Measurements from ENCODE around the gene UBE2G2.

The UBE2G2 gene

DNA sequence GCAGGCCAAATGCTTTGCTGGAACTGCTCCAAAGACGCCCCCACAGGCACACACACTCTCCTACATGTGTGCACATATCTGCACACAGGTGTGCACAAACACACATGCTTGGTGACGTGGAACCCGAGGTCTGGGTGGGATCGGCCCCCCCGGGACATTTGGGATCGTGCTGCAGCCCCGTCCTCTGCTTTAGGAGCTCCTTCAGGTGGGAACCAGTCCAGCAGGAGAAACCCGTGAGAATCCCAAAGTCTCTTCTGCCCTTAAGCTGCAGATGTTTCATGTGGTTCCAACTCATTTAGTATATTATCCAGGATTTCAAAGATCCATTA lies 38.6 kb downstream of the UBE2G2 start:
- ATAC-seq (ENCODE audit: low read depth) (no peak), DNase-seq (ENCODE audit: low spot score in 2 of 2) (no peak)
- Mint-ChIP-seq H3K4me1 (peaks cover 11% of the 10 kb centered on the region), H3K27ac (no peak overlapping the region), H3K27me3 (no peaks in the 10 kb centered on the region), H3K36me3 (no peaks in the 10 kb centered on the region), H3K4me3 (no peak overlapping the region), H3K9me3 (no peaks in the 10 kb centered on the region)

DNA sequence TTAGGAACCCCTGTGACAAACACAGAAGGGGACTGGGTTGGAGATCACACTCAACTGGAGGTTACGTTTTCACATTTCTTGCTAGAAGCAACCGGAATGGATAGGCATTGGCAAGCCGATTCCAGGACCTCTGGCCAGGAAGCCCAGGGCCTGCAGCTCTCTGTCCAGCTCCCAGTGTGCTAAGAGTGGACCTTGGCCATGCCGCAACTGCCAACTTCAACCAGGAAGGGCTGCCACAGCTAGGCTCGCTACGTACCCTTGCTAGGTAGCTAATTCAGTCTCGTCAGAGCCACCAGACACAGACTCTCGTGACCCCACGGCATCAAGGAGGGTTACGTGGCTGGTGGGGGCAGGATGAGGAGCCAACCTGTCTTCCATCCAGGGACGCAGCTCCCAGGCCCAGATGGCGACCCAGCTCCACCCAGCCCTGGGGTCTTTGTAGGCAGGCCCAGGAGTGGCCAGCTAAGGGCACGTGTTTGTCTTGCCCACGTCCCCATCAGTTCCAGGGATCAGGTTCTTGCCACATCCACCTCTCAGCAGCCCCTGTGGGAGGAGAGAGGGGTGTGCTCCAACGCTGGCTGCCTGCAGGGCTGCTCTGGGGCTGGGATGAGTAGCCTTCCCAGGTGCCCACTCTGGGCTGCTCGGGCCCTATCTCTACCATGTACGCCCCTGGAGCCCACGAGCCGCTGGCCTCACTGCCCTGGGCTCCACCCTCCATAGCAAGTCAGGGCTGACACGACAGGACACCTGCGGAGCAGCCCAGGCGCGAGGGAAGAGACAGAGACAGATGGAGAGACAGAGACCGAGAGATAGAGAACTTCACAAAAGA lies 39.2 kb downstream of the UBE2G2 start:
- DNase-seq (ENCODE audit: low spot score in 2 of 2): no peak
- Mint-ChIP-seq H3K36me3 (no peaks in the 10 kb centered on the region), H3K9me3 (no peaks in the 10 kb centered on the region), H3K4me3 (no peak overlapping the region), H3K27me3 (no peaks in the 10 kb centered on the region), H3K27ac (no peak overlapping the region), H3K4me1 (peaks cover 11% of the 10 kb centered on the region)
- ATAC-seq (ENCODE audit: low read depth): no peak

DNA sequence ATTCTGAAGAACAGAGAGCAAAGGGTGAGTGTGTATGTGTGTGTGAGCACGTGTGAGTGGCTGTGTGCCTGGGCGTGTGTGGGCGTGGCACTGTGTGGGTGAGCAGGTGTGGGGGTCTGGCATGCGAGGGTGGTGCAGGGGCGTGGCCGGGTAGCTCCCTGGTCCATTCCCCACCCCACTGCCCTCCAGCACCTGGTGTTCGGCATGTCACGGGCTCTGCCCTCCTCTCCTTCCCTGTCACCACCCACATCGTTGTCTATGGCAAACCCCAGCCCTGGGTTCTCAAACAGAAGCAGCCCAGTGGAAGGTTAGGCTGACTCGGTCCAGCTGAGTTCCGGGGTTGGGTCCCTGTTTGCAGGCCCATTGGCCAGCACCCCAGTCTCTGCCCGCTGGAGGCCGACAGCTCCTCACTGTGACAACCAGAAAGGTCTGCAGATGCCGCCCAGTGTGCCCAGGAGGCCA lies 39.8 kb downstream of the UBE2G2 start:
- no peaks in the 10 kb centered on the region for H3K9me3 Mint-ChIP-seq
- no peak overlapping the region for H3K27ac Mint-ChIP-seq

DNA sequence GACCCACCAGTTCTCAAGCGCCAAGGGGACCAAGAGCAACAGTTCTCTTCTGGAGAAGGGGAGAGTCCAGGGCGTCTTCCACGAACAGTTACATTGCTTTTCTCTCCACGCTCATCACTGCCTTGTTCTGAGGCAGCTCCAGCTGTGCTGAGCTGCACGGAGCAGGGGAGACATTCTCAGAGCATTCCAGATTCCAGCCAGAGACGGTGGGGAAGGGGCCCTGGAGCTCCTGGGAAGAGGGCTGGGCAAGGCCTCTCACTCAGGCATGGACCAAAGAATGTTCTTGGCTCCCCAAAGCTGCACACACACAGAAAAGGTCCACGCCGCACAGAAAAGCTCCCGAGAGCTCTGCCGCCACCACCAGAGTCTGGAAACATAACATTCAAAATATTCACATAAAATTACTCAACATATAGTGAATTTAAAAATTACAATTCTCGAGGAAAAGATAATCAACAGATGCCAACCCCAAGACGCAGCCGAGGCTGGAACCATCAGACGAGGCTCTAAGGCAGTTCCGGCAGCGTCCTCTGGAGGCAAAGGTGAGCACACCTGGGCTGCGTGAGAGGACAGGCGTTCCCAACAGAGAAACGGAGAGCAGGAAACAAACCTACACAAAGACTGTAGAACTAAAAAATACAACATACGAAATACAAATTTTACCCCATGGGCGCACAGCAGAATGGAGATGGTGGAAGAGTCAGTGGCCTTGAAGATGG lies 40.5 kb downstream of the UBE2G2 start:
- H3K4me3 Mint-ChIP-seq: no peak overlapping the region
- H3K36me3 Mint-ChIP-seq: no peaks in the 10 kb centered on the region
- no peaks in the 10 kb centered on the region for H3K9me3 Mint-ChIP-seq
- peak; percentile 44 for ATAC-seq (ENCODE audit: low read depth)
- no peaks in the 10 kb centered on the region for H3K27me3 Mint-ChIP-seq
- H3K4me1 Mint-ChIP-seq: peaks cover 11% of the 10 kb centered on the region
- H3K27ac Mint-ChIP-seq: no peak overlapping the region
- DNase-seq (ENCODE audit: low spot score in 2 of 2): no peak

More for the DNA sequence above, 39.8 kb downstream of the UBE2G2 start:
- Mint-ChIP-seq H3K36me3 (no peaks in the 10 kb centered on the region), H3K4me3 (no peak overlapping the region), H3K4me1 (peaks cover 11% of the 10 kb centered on the region), H3K27me3 (no peaks in the 10 kb centered on the region)
- no peak for DNase-seq (ENCODE audit: low spot score in 2 of 2)
- ATAC-seq (ENCODE audit: low read depth): no peak

DNA sequence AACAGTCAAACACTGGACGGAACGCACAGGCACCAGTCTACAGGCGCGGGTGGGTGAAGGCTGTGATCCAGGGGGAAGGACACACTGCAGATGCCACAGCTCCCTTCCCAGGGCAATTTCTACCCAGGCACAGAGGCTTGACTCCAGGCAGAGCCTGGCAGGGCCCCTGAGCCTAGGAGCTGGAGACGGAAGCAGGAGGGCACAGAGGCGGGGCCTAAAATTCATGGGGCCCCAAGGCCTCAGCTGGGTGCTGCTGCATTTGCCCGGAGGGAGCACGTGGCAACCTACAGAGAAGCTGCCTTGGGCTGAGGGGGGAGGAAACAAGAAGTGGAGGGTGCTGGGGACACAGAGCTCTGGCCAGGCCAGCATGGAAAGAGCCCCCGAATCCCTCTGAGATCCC lies 41.2 kb downstream of the UBE2G2 start:
- no peak overlapping the region for H3K4me3 Mint-ChIP-seq
- no peaks in the 10 kb centered on the region for H3K9me3 Mint-ChIP-seq
- ATAC-seq (ENCODE audit: low read depth): no peak
- no peak overlapping the region for H3K27ac Mint-ChIP-seq
- no peaks in the 10 kb centered on the region for H3K27me3 Mint-ChIP-seq
- peaks cover 5% of the 10 kb centered on the region for H3K4me1 Mint-ChIP-seq
- DNase-seq (ENCODE audit: low spot score in 2 of 2): no peak
- H3K36me3 Mint-ChIP-seq: no peaks in the 10 kb centered on the region

DNA sequence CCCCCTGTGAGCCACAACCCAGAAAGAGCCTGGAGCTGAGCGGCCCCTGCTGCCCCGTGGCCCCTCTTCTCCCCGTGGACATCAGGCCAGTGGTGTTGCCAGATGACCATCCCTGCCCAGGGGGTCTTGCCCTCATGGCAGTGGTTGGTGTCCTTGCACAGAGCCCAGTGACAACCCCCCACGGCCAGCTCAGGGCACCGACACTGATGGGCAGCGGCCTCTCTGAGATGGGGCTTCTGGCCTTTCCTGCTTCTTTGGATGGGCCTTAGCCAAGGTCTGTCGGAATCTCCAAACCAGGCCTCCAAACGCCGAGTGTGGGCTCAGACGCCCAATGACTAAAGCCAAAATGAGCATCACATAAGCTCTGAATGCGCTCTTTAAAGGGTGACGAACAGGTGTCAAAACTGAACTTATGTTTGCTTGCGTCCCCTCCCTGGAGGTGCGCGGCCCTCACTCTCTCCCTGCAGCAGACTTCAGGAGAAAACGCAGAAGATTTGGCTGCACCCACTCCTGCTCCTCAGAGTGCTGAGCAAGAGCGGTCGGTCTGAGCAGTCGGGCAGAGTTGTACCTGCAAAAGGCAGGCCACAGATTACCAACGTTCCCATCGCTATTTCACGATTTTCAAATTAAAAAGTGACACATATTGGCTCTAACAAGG lies 41.9 kb downstream of the UBE2G2 start:
- peaks cover 10% of the 10 kb centered on the region for H3K4me1 Mint-ChIP-seq
- no peak overlapping the region for H3K27ac Mint-ChIP-seq
- no peaks in the 10 kb centered on the region for H3K36me3 Mint-ChIP-seq
- DNase-seq (ENCODE audit: low spot score in 2 of 2) (no peak), ATAC-seq (ENCODE audit: low read depth) (no peak)
- H3K4me3 Mint-ChIP-seq: no peak overlapping the region
- H3K27me3 Mint-ChIP-seq: no peaks in the 10 kb centered on the region
- H3K9me3 Mint-ChIP-seq: no peaks in the 10 kb centered on the region

DNA sequence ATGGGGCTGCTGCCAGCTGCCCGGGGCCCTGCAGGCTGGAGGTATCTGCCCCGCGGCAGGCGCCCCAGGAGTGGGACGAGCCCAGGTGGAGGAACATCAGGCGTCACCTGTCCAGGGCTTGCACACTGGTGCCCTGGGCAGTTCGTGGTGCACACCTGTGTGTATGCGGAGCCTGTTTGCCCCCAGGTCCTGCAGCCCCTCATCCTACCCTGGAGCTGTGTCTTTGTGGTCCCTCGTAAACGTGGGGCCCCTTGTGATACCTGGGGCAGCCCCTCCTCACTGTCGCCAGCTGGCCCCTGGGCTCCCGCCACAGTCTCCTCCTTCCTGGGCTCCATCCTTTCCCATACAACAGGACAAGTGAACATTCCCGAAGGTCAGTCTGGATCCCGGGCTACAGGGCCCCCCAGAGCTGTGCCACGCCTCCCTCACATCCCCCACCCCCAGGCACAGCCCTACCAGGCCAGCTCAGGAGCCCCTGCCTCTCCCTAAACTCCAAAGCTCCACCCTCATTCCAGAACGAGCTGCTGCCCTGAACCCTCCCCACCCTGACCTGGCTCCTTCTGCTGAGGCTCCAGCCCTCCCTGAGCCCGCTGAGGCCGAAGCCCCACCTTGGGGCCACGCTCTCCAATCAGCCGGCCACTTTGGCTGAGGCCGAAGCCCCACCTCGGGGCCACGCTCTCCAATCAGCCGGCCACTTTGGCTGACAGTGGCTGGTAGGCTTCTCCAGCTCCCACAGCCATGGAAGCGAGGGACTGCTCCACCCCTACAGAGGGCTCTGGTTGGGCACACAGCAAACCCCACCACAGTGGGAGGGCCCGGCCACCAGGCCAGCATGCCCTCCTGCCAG lies 42.6 kb downstream of the UBE2G2 start:
- H3K9me3 Mint-ChIP-seq: no peaks in the 10 kb centered on the region
- H3K4me3 Mint-ChIP-seq: no peak overlapping the region
- H3K27me3 Mint-ChIP-seq: no peaks in the 10 kb centered on the region
- no peak for DNase-seq (ENCODE audit: low spot score in 2 of 2)
- no peaks in the 10 kb centered on the region for H3K36me3 Mint-ChIP-seq
- no peak overlapping the region for H3K27ac Mint-ChIP-seq
- no peak for ATAC-seq (ENCODE audit: low read depth)
- H3K4me1 Mint-ChIP-seq: peaks cover 10% of the 10 kb centered on the region

DNA sequence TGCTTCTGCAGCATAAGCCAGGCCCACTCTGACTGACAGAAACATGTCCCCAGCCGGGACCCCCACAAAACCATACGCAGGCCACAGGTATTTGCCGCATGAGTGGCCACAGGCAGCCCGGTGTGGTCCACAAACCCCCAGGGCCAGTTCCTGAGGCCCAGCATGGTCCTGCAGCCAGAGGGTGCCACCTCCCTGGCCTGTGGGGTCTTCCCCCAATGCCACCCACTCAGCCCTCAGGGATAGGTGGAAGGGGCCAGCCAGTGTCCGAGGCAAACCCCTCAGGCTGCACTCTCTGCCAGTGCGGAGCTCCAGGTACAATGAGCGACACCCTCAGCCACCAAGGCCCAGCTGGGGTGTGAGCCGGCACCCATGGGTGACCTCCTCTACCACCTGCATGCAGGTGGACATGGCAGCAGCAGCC lies 43.5 kb downstream of the UBE2G2 start:
- H3K27ac Mint-ChIP-seq: no peak overlapping the region
- no peaks in the 10 kb centered on the region for H3K9me3 Mint-ChIP-seq
- DNase-seq (ENCODE audit: low spot score in 2 of 2) (no peak), ATAC-seq (ENCODE audit: low read depth) (no peak)
- no peak overlapping the region for H3K4me3 Mint-ChIP-seq
- no peaks in the 10 kb centered on the region for H3K27me3 Mint-ChIP-seq
- peaks cover 10% of the 10 kb centered on the region for H3K4me1 Mint-ChIP-seq
- no peaks in the 10 kb centered on the region for H3K36me3 Mint-ChIP-seq

DNA sequence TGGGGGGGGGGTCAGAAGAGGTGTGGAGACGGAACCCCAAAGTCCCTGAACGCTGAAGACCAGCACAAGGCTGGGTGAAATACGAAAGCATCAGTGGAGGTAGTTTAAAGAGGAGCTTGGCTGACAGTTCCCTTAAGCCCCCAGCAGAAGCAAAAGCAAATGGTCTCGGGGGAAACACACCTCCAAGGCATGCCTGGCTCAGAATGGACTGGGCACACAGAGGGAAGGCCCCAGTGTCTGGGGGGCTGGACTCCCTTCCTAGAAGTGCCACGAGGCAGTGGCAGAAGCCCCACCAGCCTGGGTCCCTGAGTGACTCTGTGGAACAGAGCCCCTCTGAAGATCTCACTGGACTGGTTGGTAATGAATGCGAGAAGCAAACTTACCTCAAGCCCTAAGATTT lies 43.9 kb downstream of the UBE2G2 start:
- H3K4me1 Mint-ChIP-seq: peaks cover 10% of the 10 kb centered on the region
- no peaks in the 10 kb centered on the region for H3K9me3 Mint-ChIP-seq
- no peak overlapping the region for H3K27ac Mint-ChIP-seq
- no peaks in the 10 kb centered on the region for H3K36me3 Mint-ChIP-seq
- no peak overlapping the region for H3K4me3 Mint-ChIP-seq
- H3K27me3 Mint-ChIP-seq: no peaks in the 10 kb centered on the region
- ATAC-seq (ENCODE audit: low read depth) (no peak), DNase-seq (ENCODE audit: low spot score in 2 of 2) (no peak)

DNA sequence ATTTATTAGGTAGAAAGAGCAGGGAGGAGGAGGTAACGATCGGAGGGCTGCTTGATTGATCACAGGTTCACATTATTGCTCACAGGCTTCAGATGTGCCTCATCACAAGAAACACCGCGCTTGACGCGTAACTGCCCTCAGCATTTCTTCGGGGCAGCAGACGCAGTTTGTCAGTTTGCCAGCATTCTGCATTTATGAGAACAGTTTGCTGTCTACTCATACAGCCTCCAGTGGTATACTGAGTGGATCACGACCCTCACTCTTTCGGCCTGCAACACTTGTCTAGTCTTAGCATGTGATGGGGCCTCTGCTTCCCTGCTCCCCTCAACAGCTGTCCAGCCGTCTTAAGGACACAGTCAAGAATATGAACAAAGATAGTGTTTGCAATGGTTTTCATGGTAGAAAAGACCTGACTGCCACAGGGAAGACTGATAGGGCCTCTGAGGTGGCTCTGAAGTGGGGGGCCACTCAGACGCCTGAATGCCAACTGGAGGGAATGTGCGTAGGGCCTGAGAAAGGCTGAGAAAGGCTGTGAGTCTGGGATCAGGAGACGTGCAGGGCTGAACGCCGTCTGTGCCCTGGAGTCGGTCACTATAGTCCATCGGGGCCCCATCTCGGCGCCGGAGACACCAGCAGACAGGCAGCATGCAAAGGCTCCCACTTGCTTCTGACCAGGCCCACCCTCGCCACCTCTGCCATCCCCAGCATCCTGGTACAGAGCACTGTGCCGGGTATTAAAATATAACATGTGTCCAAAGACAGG lies 45.0 kb downstream of the UBE2G2 start:
- no peak for ATAC-seq (ENCODE audit: low read depth)
- Mint-ChIP-seq H3K4me3 (no peak overlapping the region), H3K9me3 (no peaks in the 10 kb centered on the region), H3K27me3 (peaks cover 4% of the 10 kb centered on the region), H3K4me1 (peaks cover 10% of the 10 kb centered on the region), H3K27ac (no peak overlapping the region), H3K36me3 (no peaks in the 10 kb centered on the region)
- no peak for DNase-seq (ENCODE audit: low spot score in 2 of 2)

DNA sequence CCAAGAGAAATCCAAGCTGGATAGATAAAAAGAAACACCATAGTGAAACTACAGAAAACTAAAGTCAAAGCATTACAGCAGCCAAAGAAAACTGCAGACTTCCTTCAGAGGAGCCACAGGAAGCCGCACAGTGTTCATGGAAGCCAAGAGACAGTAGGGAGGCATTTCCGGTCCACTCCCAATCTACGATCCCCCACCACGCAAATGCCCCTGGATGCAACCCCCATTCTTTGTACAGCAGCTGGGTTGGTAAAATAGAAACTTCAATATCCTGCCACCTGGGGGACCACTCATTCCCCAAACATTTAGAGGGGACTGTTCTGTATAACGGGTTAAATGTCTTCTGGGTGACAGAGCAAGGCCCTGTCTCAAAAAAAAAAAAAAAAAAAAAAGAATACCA lies 46.4 kb downstream of the UBE2G2 start:
- Mint-ChIP-seq H3K4me1 (peaks cover 6% of the 10 kb centered on the region), H3K36me3 (no peaks in the 10 kb centered on the region), H3K27ac (no peak overlapping the region), H3K27me3 (peaks cover 10% of the 10 kb centered on the region), H3K4me3 (no peak overlapping the region), H3K9me3 (no peaks in the 10 kb centered on the region)
- DNase-seq (ENCODE audit: low spot score in 2 of 2) (no peak), ATAC-seq (ENCODE audit: low read depth) (no peak)

DNA sequence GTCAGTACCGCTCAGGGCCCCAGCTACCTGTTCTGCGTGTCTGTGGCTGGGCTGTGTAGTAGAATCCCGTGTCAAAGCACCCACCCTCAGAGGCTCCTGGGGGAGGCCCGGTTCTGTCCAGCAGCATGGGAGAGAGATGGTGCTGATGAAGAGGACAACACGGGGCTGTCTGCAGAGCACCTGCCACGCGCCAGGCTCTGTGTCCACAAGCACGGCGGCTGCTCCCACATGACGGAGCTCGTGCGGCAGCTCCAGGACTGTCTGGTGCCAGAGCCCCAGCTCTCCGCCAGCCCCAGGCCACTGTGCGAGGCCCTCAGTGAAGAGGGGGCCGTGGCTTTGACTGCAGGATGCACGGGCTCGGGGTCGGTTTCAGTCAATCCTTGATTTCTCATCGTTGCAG lies 48.3 kb downstream of the UBE2G2 start:
- Mint-ChIP-seq H3K36me3 (no peaks in the 10 kb centered on the region), H3K4me1 (peaks cover 6% of the 10 kb centered on the region), H3K9me3 (no peaks in the 10 kb centered on the region), H3K27me3 (peaks cover 15% of the 10 kb centered on the region), H3K4me3 (no peak overlapping the region), H3K27ac (no peak overlapping the region)
- no peak for ATAC-seq (ENCODE audit: low read depth)
- DNase-seq (ENCODE audit: low spot score in 2 of 2): no peak

DNA sequence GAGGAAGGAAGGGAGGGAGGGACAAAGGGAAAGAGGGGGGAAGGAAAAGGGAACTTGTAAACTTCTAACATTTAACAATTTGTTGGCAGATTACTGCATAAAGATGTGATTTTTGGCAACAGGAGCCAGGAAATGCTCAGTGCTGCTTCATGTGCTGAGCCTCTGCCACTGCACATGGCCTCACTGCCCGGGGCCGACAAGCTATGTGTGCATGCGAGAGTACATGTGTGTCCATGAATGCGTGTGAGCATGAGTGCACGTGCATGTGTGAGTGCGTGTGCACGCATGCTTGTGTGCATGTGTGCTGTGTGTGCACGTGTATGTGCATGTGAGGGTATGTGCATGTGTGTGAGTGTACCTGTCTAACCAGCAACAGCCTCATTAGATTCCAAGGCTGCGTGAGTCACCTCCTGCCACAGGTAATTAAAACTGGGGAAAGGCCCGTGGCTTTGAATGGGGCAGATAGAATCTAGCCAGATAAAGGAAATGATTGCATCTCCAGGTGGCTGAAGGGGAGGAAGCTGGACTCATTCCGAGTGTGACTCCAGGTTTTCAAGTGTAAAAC lies 48.9 kb downstream of the UBE2G2 start:
- H3K27me3 Mint-ChIP-seq: peaks cover 16% of the 10 kb centered on the region
- DNase-seq (ENCODE audit: low spot score in 2 of 2): no peak

More for the DNA sequence above, 48.9 kb downstream of the UBE2G2 start:
- no peaks in the 10 kb centered on the region for H3K9me3 Mint-ChIP-seq
- H3K36me3 Mint-ChIP-seq: no peaks in the 10 kb centered on the region
- H3K4me3 Mint-ChIP-seq: no peak overlapping the region
- H3K4me1 Mint-ChIP-seq: peaks cover 6% of the 10 kb centered on the region
- H3K27ac Mint-ChIP-seq: no peak overlapping the region
- no peak for ATAC-seq (ENCODE audit: low read depth)

All from memory B cell (primary cell).